ENCODE data around the gene DGKB. TPM values are rescaled to one million over a fixed set of nuclear protein-coding genes. Genes with fewer than 3 reads are reported as not detected.

The DGKB gene
- polyA plus RNA-seq, 2 of the 4 experiments (the other 2 are of a cell fraction) = 0.01 TPM; not detected in 1

DNA sequence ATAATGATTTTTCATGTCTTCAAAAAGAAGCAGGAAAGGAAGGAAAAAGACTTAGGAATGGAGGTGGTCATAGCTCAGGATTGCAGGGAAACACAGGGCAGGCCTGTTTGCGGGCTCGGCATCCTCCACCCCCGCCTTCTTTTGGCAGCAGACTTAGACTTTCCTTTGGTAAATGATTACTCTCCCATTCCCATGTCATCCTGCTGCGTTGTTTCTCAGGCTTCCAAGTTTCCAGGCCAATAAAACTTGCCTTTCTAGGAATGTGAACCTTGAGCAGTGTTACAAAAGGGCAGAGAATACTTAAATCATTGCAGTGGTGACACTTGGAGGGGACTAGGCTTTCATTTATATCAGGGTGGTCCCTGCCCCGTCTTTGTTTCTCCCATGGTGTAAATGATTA, 34.0 kb upstream of the DGKB start:
- ChIA-PET POLR2A (no interaction called here), CTCF (no interaction called here)
- Histone ChIP-seq H3K4me2 (no peak overlapping the region), H3K27ac (no peak overlapping the region), H3K9me3 (no peaks in the 10 kb centered on the region), H3K4me3 (no peak overlapping the region), H3K4me1 (no peaks in the 10 kb centered on the region)
- FAIRE-seq (no peak), ATAC-seq (peak in 1 of 2 experiments; percentile 24; a peak in 1 of 6 replicates), DNase-seq (ENCODE audit: low read depth in 1 of 2, low spot score in 1 of 2) (peak in 1 of 2 experiments; percentile 9)
- 3% methylated on average over 5 of the region's 5 CpGs for WGBS (ENCODE audit: missing lambda C conversion rate)
- TF ChIP-seq POLR2A (IDR thresholded peaks at IDR 0.05; ENCODE audit: low read length) = no peak
- no peak for TF ChIP-seq CHD2 (IDR thresholded peaks at IDR 0.05; ENCODE audit: low read length, partially characterized antibody)
- no peak for TF ChIP-seq CBX2 (IDR thresholded peaks at IDR 0.05; ENCODE audit: borderline replicate concordance, low read depth)
- no peak for TF ChIP-seq HOXB13 (CRISPR knock-in tag; IDR thresholded peaks at IDR 0.05; ENCODE audit: low read depth)
- TF ChIP-seq PHF8 (IDR thresholded peaks at IDR 0.05; ENCODE audit: borderline replicate concordance, low read depth) = no peak
- TF ChIP-seq EP300 (IDR thresholded peaks at IDR 0.05) = no peak
- no peak for TF ChIP-seq KDM5A (IDR thresholded peaks at IDR 0.05)
- TF ChIP-seq NFE2L2 (conservative IDR thresholded peaks at IDR 0.05; ENCODE audit: low read length) = no peak
- TF ChIP-seq MAFK (IDR thresholded peaks at IDR 0.05; ENCODE audit: partially characterized antibody) = no peak
- no peak for TF ChIP-seq NPAS2 (CRISPR knock-in tag; IDR thresholded peaks at IDR 0.05; ENCODE audit: borderline replicate concordance)

DNA sequence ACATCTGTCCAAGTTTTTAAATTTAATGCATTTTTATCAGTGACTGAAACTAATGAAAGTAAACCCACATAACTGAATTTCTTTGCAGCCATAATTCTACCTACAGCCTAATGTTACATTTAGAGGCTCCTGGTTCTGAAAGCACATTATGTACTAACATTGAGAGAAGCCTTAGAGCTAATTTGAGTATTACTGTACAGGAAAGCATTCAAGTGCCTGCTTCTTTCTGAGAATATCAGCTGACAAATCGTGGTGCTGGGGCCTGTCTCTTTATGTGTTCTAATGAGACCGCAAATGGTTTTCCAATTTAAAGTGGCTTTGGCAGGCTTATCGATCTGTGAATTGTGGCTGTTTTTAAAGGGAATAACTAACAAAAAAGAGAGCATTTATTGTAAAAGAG, 32.3 kb upstream of the DGKB start:
- Histone ChIP-seq H3K4me1 (no peaks in the 10 kb centered on the region), H3K9me3 (no peaks in the 10 kb centered on the region), H3K4me3 (no peak overlapping the region), H3K4me2 (no peak overlapping the region), H3K27ac (no peak overlapping the region)
- ATAC-seq = no peak
- no peak for FAIRE-seq
- ChIA-PET CTCF (no interaction called here), POLR2A (no interaction called here)
- TF ChIP-seq NR3C1 (IDR thresholded peaks at IDR 0.05) = no peak
- no peak for TF ChIP-seq EHF (CRISPR knock-in tag; IDR thresholded peaks at IDR 0.05)
- no peak for TF ChIP-seq ZFP36 (IDR thresholded peaks at IDR 0.05; ENCODE audit: borderline replicate concordance, partially characterized antibody)
- TF ChIP-seq, protein P1, sequence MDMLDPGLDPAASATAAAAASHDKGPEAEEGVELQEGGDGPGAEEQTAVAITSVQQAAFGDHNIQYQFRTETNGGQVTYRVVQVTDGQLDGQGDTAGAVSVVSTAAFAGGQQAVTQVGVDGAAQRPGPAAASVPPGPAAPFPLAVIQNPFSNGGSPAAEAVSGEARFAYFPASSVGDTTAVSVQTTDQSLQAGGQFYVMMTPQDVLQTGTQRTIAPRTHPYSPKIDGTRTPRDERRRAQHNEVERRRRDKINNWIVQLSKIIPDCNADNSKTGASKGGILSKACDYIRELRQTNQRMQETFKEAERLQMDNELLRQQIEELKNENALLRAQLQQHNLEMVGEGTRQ (IDR thresholded peaks at IDR 0.05) = no peak
- no peak for TF ChIP-seq JUN (IDR thresholded peaks at IDR 0.05)
- no peak for TF ChIP-seq TP53 (CRISPR knock-in tag; IDR thresholded peaks at IDR 0.05)
- no peak for TF ChIP-seq CBX8 (IDR thresholded peaks at IDR 0.05)
- no peak for TF ChIP-seq EHMT2 (IDR thresholded peaks at IDR 0.05; ENCODE audit: low read depth)
- TF ChIP-seq POLR2A (IDR thresholded peaks at IDR 0.05; ENCODE audit: low read length) = no peak
- no peak for TF ChIP-seq E2F6 (IDR thresholded peaks at IDR 0.05; ENCODE audit: borderline replicate concordance, low read depth)
- no peak for TF ChIP-seq FOXS1 (CRISPR knock-in tag; IDR thresholded peaks at IDR 0.05)
- no peak for TF ChIP-seq ESRRA (IDR thresholded peaks at IDR 0.05; ENCODE audit: borderline replicate concordance, low read length)
- TF ChIP-seq, protein P2, sequence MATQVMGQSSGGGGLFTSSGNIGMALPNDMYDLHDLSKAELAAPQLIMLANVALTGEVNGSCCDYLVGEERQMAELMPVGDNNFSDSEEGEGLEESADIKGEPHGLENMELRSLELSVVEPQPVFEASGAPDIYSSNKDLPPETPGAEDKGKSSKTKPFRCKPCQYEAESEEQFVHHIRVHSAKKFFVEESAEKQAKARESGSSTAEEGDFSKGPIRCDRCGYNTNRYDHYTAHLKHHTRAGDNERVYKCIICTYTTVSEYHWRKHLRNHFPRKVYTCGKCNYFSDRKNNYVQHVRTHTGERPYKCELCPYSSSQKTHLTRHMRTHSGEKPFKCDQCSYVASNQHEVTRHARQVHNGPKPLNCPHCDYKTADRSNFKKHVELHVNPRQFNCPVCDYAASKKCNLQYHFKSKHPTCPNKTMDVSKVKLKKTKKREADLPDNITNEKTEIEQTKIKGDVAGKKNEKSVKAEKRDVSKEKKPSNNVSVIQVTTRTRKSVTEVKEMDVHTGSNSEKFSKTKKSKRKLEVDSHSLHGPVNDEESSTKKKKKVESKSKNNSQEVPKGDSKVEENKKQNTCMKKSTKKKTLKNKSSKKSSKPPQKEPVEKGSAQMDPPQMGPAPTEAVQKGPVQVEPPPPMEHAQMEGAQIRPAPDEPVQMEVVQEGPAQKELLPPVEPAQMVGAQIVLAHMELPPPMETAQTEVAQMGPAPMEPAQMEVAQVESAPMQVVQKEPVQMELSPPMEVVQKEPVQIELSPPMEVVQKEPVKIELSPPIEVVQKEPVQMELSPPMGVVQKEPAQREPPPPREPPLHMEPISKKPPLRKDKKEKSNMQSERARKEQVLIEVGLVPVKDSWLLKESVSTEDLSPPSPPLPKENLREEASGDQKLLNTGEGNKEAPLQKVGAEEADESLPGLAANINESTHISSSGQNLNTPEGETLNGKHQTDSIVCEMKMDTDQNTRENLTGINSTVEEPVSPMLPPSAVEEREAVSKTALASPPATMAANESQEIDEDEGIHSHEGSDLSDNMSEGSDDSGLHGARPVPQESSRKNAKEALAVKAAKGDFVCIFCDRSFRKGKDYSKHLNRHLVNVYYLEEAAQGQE (IDR thresholded peaks at IDR 0.05) = no peak
- TF ChIP-seq JUNB (IDR thresholded peaks at IDR 0.05) = no peak
- no peak for TF ChIP-seq ZC3H11A (IDR thresholded peaks at IDR 0.05)
- no peak for TF ChIP-seq RNF2 (IDR thresholded peaks at IDR 0.05; ENCODE audit: borderline replicate concordance, low read depth)
- TF ChIP-seq RARB (CRISPR knock-in tag; IDR thresholded peaks at IDR 0.05) = no peak
- TF ChIP-seq, protein P3, sequence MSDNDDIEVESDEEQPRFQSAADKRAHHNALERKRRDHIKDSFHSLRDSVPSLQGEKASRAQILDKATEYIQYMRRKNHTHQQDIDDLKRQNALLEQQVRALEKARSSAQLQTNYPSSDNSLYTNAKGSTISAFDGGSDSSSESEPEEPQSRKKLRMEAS (IDR thresholded peaks at IDR 0.05) = no peak
- TF ChIP-seq HOXB5 (CRISPR knock-in tag; IDR thresholded peaks at IDR 0.05) = no peak
- no peak for DNase-seq (ENCODE audit: low read depth in 1 of 2, low spot score in 1 of 2)
- 13% methylated on average over 3 of the region's 3 CpGs for WGBS (ENCODE audit: missing lambda C conversion rate)

Measured in A549 (cell line).